ENCODE results near the gene TCEAL7.

TCEAL7 gene

DNA sequence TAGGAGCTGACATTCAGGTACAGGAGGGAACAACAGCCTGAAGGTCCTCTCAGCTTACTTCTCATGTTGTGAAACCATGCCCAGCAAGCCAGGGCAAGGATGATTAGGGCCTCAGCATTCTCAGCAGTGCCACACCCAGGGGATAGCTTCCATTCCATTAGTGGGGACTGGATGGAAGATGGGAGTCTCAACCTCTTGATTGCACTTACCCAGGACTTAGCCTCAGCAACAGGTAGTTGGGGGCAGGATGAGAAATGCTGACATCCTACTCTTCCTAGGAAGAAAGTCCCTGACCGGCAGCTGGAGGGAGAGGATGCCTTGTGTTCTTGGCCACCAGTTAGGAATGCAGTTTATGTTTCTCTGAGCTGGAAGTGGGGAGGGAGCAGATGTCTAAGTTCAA lies 37.5 kb downstream of the TCEAL7 start:
- Histone ChIP-seq H3K36me3 (ENCODE audit: insufficient read depth, low read length) (no peaks in the 10 kb centered on the region), H3K27me3 (ENCODE audit: insufficient read depth, low read length) (no peaks in the 10 kb centered on the region), H3K4me3 (ENCODE audit: low read length) (no peak overlapping the region), H3K27ac (ENCODE audit: low read depth, low read length) (no peak overlapping the region), H3K9me3 (ENCODE audit: insufficient read depth, low read depth, low read length) (no peaks in the 10 kb centered on the region), H3K9ac (ENCODE audit: low read depth, low read length) (no peak overlapping the region), H3K4me1 (ENCODE audit: insufficient read depth, low read length) (peaks cover 15% of the 10 kb centered on the region; the same call in 1 of the 2 replicates)
- WGBS: 36% methylated on average over 1 of the region's 1 CpG

DNA sequence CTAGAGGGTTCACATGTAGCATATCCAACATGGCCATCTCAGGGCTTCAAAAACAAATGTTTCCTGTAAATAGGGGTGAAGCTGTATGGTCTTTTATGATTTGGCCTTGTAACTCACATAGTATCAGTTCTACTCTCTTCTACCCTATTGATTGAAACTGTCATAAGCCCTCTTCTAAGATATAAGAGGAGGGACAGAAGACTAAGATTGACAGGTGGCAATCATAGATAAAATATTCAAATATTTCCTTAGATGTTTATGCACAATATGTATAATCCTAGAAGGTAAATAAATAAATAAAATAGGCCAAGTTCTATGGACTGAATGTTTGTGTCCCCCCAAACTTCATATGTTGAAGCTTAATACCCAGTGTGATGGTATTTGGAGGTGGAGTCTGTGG lies 39.4 kb downstream of the TCEAL7 start:
- H3K36me3 ChIP-seq (ENCODE audit: insufficient read depth, low read length): no peaks in the 10 kb centered on the region
- no peaks in the 10 kb centered on the region for H3K27me3 ChIP-seq (ENCODE audit: insufficient read depth, low read length)
- 0 out of 2 replicates have a peak, but pooled peaks cover 10% of the 10 kb centered on the region for H3K4me1 ChIP-seq (ENCODE audit: insufficient read depth, low read length)
- no peaks in the 10 kb centered on the region for H3K9me3 ChIP-seq (ENCODE audit: insufficient read depth, low read depth, low read length)
- no peak overlapping the region for H3K27ac ChIP-seq (ENCODE audit: low read depth, low read length)
- H3K9ac ChIP-seq (ENCODE audit: low read depth, low read length): no peak overlapping the region
- no peak overlapping the region for H3K4me3 ChIP-seq (ENCODE audit: low read length)

DNA sequence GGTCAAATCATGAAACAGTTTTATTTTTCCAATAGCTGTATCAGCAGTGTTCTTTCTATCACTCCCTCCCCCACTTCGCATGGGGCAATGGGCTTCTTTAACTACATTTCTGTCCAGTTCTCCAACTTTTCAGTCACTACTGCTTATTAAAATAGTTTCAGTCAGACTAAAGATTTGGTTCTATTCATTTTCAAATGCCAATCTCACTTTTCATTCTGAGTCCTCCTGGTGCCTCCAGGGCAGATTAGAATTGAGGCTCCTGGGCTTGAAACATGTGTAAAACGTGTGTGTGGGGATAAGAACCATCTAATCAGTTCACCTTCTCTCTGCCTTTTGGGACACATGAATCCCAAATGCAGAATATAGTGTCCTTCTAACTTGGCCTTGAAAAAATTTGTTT lies 42.8 kb downstream of the TCEAL7 start:
- Histone ChIP-seq H3K36me3 (ENCODE audit: insufficient read depth, low read length) (peaks cover 7% of the 10 kb centered on the region), H3K9me3 (ENCODE audit: insufficient read depth, low read depth, low read length) (no peaks in the 10 kb centered on the region), H3K9ac (ENCODE audit: low read depth, low read length) (no peak overlapping the region), H3K27ac (ENCODE audit: low read depth, low read length) (no peak overlapping the region), H3K4me3 (ENCODE audit: low read length) (no peak overlapping the region), H3K27me3 (ENCODE audit: insufficient read depth, low read length) (no peaks in the 10 kb centered on the region), H3K4me1 (ENCODE audit: insufficient read depth, low read length) (0 out of 2 replicates have a peak, but pooled peaks cover 7% of the 10 kb centered on the region)
- 85% methylated on average over 1 of the region's 2 CpGs for WGBS

GRCh38 chrX:103373581-103373980 lies 43.5 kb downstream of the TCEAL7 start:
- 0 out of 2 replicates have a peak, but pooled peaks cover 6% of the 10 kb centered on the region for H3K4me1 ChIP-seq (ENCODE audit: insufficient read depth, low read length)
- no peaks in the 10 kb centered on the region for H3K27me3 ChIP-seq (ENCODE audit: insufficient read depth, low read length)
- H3K4me3 ChIP-seq (ENCODE audit: low read length): no peak overlapping the region
- no peak overlapping the region for H3K9ac ChIP-seq (ENCODE audit: low read depth, low read length)
- H3K9me3 ChIP-seq (ENCODE audit: insufficient read depth, low read depth, low read length): no peaks in the 10 kb centered on the region
- H3K27ac ChIP-seq (ENCODE audit: low read depth, low read length): no peak overlapping the region
- peaks cover 14% of the 10 kb centered on the region for H3K36me3 ChIP-seq (ENCODE audit: insufficient read depth, low read length)
- WGBS: 100% methylated on average over 2 of the region's 3 CpGs

GRCh38 chrX:103376118-103376978 lies 46.3 kb downstream of the TCEAL7 start, which contains the start of gene BEX3:
TSS of gene BEX3 (plus strand) at chrX:103376538. CDS start at chrX:103377522, 984 bp downstream.
- 2% methylated on average over 43 of the region's 62 CpGs for WGBS
- Histone ChIP-seq H3K4me1 (ENCODE audit: insufficient read depth, low read length) (0 out of 2 replicates have a peak, but pooled peaks cover 6% of the 10 kb centered on the region), H3K36me3 (ENCODE audit: insufficient read depth, low read length) (peaks cover 32% of the 10 kb centered on the region), H3K4me3 (ENCODE audit: low read length) (peak within 1 kb of the TSS; percentile 77), H3K9ac (ENCODE audit: low read depth, low read length) (peak within 1 kb of the TSS; percentile 98), H3K27me3 (ENCODE audit: insufficient read depth, low read length) (no peaks in the 10 kb centered on the region), H3K27ac (ENCODE audit: low read depth, low read length) (peak within 1 kb of the TSS; percentile 98), H3K9me3 (ENCODE audit: insufficient read depth, low read depth, low read length) (no peaks in the 10 kb centered on the region)

DNA sequence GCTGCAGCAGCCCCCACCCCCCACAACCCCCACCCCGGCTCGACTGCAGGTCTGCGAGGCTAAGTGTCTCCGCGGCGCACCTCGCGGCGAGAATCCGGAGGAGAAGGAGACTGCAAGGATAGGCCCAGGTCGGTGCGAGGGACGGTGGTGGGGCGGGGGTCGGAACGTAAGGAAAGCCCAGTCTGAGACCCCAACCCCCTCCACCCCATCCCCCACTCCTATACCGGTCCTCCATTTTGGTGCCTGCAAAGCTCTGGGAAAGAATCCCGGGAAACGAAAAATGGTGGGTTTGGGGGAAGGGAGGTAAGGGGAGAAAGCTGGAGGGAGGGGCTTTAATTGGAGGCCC lies 46.9 kb downstream of the TCEAL7 start:
- peaks cover 35% of the 10 kb centered on the region for H3K36me3 ChIP-seq (ENCODE audit: insufficient read depth, low read length)
- peak overlapping the region; percentile 77 for H3K4me3 ChIP-seq (ENCODE audit: low read length)
- H3K9me3 ChIP-seq (ENCODE audit: insufficient read depth, low read depth, low read length): no peaks in the 10 kb centered on the region
- H3K4me1 ChIP-seq (ENCODE audit: insufficient read depth, low read length): 0 out of 2 replicates have a peak, but pooled peaks cover 6% of the 10 kb centered on the region
- 0% methylated on average over 2 of the region's 19 CpGs for WGBS
- H3K9ac ChIP-seq (ENCODE audit: low read depth, low read length): peak overlapping the region; percentile 90
- no peaks in the 10 kb centered on the region for H3K27me3 ChIP-seq (ENCODE audit: insufficient read depth, low read length)
- peak overlapping the region; percentile 98 for H3K27ac ChIP-seq (ENCODE audit: low read depth, low read length)

- H3K4me1 ChIP-seq (ENCODE audit: insufficient read depth, low read length): 0 out of 2 replicates have a peak, but pooled peaks cover 6% of the 10 kb centered on the region
- WGBS: 89% methylated on average over 2 of the region's 2 CpGs
Measured at GRCh38 chrX:103378990-103379389, 49.0 kb downstream of the TCEAL7 start.

More at GRCh38 chrX:103378990-103379389, 49.0 kb downstream of the TCEAL7 start:
- Histone ChIP-seq H3K36me3 (ENCODE audit: insufficient read depth, low read length) (peaks cover 35% of the 10 kb centered on the region), H3K4me3 (ENCODE audit: low read length) (no peak overlapping the region), H3K27me3 (ENCODE audit: insufficient read depth, low read length) (no peaks in the 10 kb centered on the region), H3K27ac (ENCODE audit: low read depth, low read length) (no peak overlapping the region), H3K9me3 (ENCODE audit: insufficient read depth, low read depth, low read length) (no peaks in the 10 kb centered on the region), H3K9ac (ENCODE audit: low read depth, low read length) (no peak overlapping the region)
